ENCODE data around the gene FBXL7. TPM values are rescaled to one million over a fixed set of nuclear protein-coding genes. Genes with fewer than 3 reads are reported as not detected.

FBXL7 gene
- total and polyA plus RNA-seq, 2 donors (not counting 1 experiment from before 2014, with no cell fraction given): not detected

DNA sequence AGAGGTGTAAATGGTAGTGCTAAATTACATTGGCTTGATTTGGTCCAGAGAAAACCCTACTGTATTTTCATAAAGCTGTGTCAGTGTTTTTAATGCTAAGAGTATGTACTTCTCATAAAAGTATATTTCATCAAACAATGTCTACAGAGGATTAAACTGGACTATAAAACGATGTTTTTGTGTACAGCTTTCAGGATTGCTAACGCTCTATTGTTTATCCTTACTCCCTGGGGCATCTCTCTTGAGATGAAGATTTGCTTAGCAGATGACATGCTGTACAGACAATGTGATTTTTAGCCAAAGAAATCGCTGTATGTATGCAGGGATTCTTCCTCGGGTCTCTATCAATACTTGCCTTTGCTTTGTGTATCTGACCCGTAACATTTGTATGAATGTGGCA, 216.0 kb downstream of the FBXL7 start:
- H3K9ac ChIP-seq (ENCODE audit: low read length): no peak overlapping the region
- Mint-ChIP-seq H3K27ac (no peak overlapping the region), H3K27me3 (no peaks in the 10 kb centered on the region), H3K4me1 (no peaks in the 10 kb centered on the region), H3K9me3 (ENCODE audit: insufficient read depth) (peaks cover 2% of the 10 kb centered on the region), H3K4me3 (no peak overlapping the region)
- intact Hi-C loops (cut with micrococcal nuclease): no loop called here
- DNase-seq (no peak), ATAC-seq (ENCODE audit: low read depth) (no peak)
- H3K36me3 ChIP-seq (replicated peaks in 1 of 2; ENCODE audit: control extremely low read depth in 1 of 2, control insufficient read depth in 1 of 2, extremely low read depth in 1 of 2, insufficient read depth in 2 of 2, low read length in 1 of 2): no peaks in the 10 kb centered on the region
- H3K79me2 ChIP-seq (ENCODE audit: control insufficient read depth, insufficient read depth, low read length): no peaks in the 10 kb centered on the region
- WGBS (ENCODE audit: insufficient coverage): 91% methylated on average over 3 of the region's 5 CpGs
- no peak overlapping the region for H2AFZ ChIP-seq (ENCODE audit: insufficient read depth, low read depth, low read length, poor library complexity, severe bottlenecking)
- POLR2A ChIA-PET: no interaction called here
- TF ChIP-seq EZH2 (IDR thresholded peaks at IDR 0.05; ENCODE audit: borderline replicate concordance, insufficient read depth, low read depth, low read length, poor library complexity, severe bottlenecking): no peak
- TF ChIP-seq, protein P1, sequence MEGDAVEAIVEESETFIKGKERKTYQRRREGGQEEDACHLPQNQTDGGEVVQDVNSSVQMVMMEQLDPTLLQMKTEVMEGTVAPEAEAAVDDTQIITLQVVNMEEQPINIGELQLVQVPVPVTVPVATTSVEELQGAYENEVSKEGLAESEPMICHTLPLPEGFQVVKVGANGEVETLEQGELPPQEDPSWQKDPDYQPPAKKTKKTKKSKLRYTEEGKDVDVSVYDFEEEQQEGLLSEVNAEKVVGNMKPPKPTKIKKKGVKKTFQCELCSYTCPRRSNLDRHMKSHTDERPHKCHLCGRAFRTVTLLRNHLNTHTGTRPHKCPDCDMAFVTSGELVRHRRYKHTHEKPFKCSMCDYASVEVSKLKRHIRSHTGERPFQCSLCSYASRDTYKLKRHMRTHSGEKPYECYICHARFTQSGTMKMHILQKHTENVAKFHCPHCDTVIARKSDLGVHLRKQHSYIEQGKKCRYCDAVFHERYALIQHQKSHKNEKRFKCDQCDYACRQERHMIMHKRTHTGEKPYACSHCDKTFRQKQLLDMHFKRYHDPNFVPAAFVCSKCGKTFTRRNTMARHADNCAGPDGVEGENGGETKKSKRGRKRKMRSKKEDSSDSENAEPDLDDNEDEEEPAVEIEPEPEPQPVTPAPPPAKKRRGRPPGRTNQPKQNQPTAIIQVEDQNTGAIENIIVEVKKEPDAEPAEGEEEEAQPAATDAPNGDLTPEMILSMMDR (IDR thresholded peaks at IDR 0.05): no peak
- no peaks in the 10 kb centered on the region for H3K9me3 ChIP-seq (ENCODE audit: control extremely low read depth in 1 of 3, control insufficient read depth in 2 of 3, insufficient read depth in 1 of 3, low read length in 2 of 3)
- H3K27me3 ChIP-seq (replicated peaks in 1 of 4; ENCODE audit: control extremely low read depth in 1 of 4, control insufficient read depth in 3 of 4, insufficient read depth in 4 of 4, low read length in 3 of 4): no peaks in the 10 kb centered on the region
- no peaks in the 10 kb centered on the region for H4K20me1 ChIP-seq (ENCODE audit: control insufficient read depth, insufficient read depth, low read length, poor library complexity, severe bottlenecking)
- CTCF ChIA-PET: no interaction called here
- H3K4me1 ChIP-seq (ENCODE audit: control insufficient read depth in 2 of 2, insufficient read depth in 2 of 2, low read length in 2 of 2): no peaks in the 10 kb centered on the region
- H3K4me2 ChIP-seq (replicated peaks; ENCODE audit: low read depth, low read length, poor library complexity, severe bottlenecking): no peak overlapping the region
- H3K27ac ChIP-seq (ENCODE audit: low read length in 2 of 2): no peak overlapping the region
- H3K4me3 ChIP-seq (ENCODE audit: control extremely low read depth in 1 of 5, extremely low read depth in 1 of 5, insufficient read depth in 1 of 5, low read depth in 2 of 5, low read length in 4 of 5): no peak overlapping the region

GRCh38 chr5:15717001-15717400, 217.0 kb downstream of the FBXL7 start:
- Histone ChIP-seq H3K79me2 (ENCODE audit: control insufficient read depth, insufficient read depth, low read length) (no peaks in the 10 kb centered on the region), H3K36me3 (replicated peaks in 1 of 2; ENCODE audit: control extremely low read depth in 1 of 2, control insufficient read depth in 1 of 2, extremely low read depth in 1 of 2, insufficient read depth in 2 of 2, low read length in 1 of 2) (no peaks in the 10 kb centered on the region), H3K9ac (ENCODE audit: low read length) (no peak overlapping the region), H2AFZ (ENCODE audit: insufficient read depth, low read depth, low read length, poor library complexity, severe bottlenecking) (no peak overlapping the region), H3K4me1 (ENCODE audit: control insufficient read depth in 2 of 2, insufficient read depth in 2 of 2, low read length in 2 of 2) (no peaks in the 10 kb centered on the region), H3K27me3 (replicated peaks in 1 of 4; ENCODE audit: control extremely low read depth in 1 of 4, control insufficient read depth in 3 of 4, insufficient read depth in 4 of 4, low read length in 3 of 4) (no peaks in the 10 kb centered on the region), H4K20me1 (ENCODE audit: control insufficient read depth, insufficient read depth, low read length, poor library complexity, severe bottlenecking) (no peaks in the 10 kb centered on the region), H3K9me3 (ENCODE audit: control extremely low read depth in 1 of 3, control insufficient read depth in 2 of 3, insufficient read depth in 1 of 3, low read length in 2 of 3) (no peaks in the 10 kb centered on the region), H3K27ac (ENCODE audit: low read length in 2 of 2) (no peak overlapping the region), H3K4me2 (replicated peaks; ENCODE audit: low read depth, low read length, poor library complexity, severe bottlenecking) (no peak overlapping the region), H3K4me3 (ENCODE audit: control extremely low read depth in 1 of 5, extremely low read depth in 1 of 5, insufficient read depth in 1 of 5, low read depth in 2 of 5, low read length in 4 of 5) (no peak overlapping the region)
- H3K4me3 Mint-ChIP-seq: no peak overlapping the region
- DNase-seq (no peak), ATAC-seq (ENCODE audit: low read depth) (no peak)
- WGBS (ENCODE audit: insufficient coverage): 90% methylated on average over 4 of the region's 4 CpGs
- TF ChIP-seq EZH2 (IDR thresholded peaks at IDR 0.05; ENCODE audit: borderline replicate concordance, insufficient read depth, low read depth, low read length, poor library complexity, severe bottlenecking): no peak
- TF ChIP-seq, protein P1 (IDR thresholded peaks at IDR 0.05): no peak
- H3K27me3 Mint-ChIP-seq: no peaks in the 10 kb centered on the region
- H3K27ac Mint-ChIP-seq: no peak overlapping the region
- peaks cover 2% of the 10 kb centered on the region for H3K9me3 Mint-ChIP-seq (ENCODE audit: insufficient read depth)
- intact Hi-C loops (cut with micrococcal nuclease): no loop called here
- POLR2A ChIA-PET: no interaction called here
- CTCF ChIA-PET: no interaction called here
- H3K4me1 Mint-ChIP-seq: no peaks in the 10 kb centered on the region

Measured in B cell (primary cell).